NCI-H526 (cell line): ENCODE measurements around the gene IL12RB2.
A peak's percentile ranks its signal among the peaks of the same experiment; 100 is the strongest.

Source experiments
- DNase-seq, 2 experiments: peaks; one replicate each; lab custom pipeline; 2025; lab: John Stamatoyannopoulos, UW

Gene IL12RB2

DNA sequence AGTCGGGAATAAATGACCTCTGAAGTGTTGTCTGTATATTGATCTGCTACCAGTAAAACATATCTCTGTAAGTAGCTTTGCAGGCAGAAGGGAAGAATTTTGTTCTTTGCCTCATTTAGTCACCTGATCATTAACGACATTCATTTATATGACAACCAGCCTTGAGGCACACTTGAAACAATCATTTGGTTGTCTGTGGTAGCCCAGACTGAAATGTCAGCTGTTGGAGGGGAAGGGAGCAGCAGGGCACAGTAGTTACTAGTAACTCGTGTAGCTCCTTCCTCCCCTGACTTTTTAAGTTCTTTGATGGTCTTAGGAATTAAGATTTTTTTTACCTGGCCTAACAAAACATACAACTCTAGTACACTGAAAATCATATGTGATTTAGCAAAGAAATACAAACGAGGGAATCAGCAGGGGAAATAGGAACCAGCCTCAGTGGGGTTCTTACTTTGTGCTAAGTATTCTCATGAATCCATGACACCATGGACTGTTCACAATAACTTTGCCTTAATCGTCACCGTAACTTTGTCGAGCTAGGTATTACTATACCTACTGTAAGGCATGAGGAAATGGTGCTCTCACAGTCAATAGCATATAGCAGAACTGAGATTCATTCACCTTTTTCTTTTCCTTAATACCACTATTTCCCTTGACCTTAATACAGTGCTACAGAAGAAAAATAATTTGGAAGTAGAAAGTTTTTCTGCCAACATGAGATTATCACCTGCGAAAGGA, 6.4 kb downstream of the IL12RB2 start:
- DNase-seq: peak in 1 of 2 experiments; percentile 40

DNA sequence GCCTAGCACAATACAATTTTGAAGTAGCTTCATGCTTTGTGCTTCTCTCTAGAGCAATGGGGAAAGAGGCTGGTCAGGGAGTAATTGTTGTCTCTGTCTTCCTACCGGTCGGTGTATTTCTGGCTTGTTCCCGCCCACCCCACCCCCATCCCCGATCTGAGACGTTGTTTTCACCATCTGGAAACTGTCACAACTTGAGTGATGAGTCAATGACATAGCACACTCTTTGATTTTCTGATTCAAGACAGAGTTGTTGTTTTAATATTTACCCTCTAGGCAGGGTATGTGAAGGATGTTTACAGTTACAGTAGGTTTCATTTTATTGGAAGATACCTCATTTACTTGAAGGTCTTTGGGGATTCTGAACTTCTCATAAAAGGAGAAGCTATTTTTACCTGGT, 7.0 kb downstream of the IL12RB2 start:
- no peak for DNase-seq

DNA sequence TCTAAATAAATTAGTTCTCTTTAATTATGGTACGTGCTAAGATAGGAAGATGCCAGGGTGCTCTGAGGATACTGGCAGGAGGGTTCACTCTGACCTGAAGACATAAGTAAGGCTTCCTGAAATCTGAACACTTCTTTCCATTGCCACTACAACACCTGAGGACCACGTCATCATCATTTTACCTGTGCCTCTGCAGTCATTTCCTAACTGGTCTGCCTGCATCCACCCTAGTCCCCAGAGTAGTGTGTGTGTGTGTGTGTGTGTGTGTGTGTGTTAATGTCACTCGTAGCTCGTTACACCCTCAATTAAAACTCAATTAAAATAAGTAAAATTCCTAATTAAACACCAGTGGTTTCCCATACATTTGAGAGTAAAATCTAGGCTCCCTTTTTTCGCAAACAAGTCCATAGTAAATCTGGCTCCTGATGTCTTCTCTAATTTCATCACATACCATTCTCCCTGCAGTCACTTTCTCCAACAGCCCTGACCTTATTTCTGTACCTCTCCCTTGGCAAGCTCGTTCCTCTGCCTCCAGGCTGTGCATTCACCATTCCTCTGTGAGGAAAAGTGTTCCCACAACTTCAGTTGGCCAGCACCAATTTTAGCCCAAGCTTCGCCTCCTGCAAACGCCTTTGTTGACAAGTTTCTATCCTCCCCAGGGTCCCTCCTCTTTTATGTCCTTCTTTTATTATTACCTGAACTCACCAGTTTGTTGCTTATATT, 8.7 kb downstream of the IL12RB2 start:
- no peak for DNase-seq

DNA sequence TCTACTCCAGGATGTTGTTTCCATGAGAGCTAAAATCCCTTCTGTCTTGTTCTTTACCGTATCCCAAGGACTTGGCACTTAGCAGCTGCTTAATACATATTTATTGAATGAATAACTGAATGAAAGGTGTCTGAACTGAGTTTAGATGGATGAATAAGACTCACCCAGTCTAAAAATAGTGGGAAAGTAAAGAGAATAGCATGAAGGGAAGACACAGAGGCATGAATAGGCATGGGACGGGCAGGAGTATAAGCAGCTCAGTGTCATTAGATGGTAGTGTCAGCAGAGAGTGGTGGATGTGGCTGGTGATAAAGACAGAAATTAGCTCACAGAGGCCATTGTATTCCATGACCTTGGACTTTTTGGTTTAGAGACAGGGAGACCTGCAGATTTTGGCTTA, 9.2 kb downstream of the IL12RB2 start:
- no peak for DNase-seq

DNA sequence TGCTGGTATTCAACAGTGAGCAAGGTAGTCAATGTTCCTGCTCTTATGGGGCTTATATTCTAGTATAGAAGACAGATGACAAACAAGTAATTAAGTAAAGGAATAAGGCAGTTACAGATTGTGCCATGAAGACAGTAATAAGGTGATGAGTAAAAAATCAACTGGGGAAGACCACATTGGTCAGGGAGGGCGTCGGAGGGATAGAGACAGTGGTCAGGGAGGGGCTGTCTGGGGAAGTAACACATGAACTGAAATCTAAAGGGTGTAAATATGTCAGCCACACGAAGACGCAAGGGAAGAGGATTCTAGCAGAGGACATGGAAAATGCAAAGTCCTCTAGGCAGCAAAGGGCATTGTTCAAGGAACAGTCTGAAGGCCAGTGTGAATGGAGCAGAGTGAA, 10.1 kb downstream of the IL12RB2 start:
- DNase-seq: no peak

DNA sequence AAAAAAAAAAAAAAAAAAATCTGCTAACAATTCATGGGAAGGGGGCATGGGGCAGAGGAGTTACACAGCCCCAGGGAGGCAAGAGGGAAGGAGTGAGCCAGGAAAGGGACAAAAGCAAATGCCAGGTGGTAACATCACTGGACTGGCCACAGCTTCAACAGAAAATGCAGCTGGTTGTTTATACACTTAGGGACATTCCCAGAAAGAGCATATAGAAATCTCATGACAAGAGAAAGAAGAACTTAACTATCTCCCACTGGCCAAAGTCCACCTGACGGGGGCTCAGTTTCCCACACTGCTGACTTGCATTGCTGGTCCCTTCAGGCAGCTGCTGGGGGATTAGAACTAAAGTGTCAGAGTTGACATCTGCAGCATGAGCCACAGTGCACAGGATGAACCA, 14.8 kb downstream of the IL12RB2 start:
- no peak for DNase-seq

DNA sequence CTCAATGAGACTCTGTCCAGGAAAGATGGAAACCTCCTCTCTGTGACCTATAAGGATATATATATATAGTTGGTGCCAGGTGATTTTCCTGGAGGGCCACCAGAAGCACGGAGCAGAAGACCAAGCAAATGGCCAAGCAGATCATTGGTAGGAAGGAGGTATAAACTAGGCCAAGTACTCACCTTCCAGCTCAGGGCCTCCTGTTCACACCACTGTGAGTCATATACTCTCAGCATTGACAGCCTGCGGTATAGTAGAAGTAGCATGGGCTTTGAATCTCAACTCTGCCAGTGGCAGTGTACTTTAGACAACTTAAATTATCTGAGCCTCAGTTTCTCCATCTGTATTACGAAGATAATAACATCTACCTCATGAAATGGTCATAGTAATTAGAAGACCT, 15.4 kb downstream of the IL12RB2 start:
- no peak for DNase-seq

DNA sequence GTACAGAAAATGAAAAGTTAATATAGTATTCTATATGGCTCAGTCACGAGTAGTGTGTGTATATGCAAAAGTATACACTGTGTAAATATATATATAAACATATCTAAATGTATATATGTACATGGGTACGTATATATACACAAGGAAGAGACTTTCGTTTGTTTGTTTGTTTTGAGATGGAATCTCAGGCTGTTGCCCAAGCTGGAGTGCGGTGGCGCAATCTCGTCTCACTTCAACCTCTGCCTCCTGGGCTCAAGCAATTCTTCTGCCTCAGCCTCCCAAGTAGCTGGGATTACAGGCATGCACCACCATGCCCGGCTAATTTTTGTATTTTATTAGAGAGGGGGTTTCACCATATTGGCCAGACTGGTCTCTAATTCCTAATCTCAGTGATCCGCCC, 16.4 kb downstream of the IL12RB2 start:
- DNase-seq: no peak

DNA sequence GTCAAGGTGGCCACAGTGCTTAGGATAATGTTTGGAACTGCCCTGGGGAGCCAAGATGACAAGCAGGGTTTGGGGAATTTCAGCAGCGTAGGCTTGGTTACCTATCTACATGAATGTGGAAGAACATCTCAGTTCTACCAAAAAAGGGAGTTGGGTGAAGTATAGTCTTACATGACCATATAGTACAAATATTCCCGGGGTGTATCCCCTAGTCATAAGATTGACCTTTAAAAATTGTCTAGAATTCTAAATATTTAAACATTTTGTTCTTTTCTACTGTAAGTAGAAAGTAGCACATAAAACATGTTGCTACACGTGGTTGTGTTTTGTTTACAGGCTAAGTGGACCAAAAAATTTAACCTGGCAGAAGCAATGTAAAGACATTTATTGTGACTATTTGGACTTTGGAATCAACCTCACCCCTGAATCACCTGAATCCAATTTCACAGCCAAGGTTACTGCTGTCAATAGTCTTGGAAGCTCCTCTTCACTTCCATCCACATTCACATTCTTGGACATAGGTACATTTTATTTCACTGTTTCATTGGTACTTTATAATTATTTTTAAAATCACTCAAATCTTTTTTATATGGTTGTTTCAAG, 20.3 kb downstream of the IL12RB2 start:
- DNase-seq: no peak

DNA sequence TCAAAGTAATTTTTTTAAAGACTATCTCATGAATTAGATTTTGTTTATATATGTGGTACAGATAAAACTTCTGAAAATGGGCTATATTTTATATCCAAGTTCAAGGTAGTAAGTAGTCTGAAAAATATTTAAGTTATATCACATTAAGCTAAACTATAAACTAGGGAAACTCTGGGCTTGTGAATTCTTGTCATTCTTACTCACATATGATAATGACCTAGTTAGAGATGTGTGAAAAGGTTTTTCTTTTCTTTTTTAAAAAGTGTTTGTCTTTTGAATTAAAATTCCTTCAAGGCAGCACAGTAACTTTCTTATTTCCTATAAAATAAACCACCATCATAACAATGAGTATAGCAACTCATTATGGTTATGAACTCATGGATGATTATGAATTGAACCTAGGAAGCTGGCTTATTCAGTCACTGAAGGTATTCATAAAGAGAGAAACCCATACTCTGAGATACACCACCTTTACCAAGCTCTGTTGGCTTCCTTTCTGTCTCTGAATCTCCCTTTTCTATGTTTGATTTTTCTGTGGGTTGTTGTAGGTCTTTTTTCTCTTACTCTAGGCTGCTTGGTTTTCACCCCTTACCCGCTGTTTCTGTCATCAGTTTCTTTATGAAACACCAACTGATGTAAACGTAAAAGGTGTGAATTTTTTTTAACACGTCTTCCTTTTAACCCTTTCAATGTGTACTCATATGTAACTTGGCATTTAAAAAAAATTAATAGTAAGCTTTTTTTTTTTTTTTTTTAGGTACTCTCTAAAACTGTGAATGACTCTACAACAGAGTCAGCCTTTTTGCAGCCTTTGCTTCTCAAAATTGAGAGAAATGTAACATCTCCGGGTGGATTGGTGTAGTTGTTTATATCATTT, 25.2 kb downstream of the IL12RB2 start:
- DNase-seq: no peak

DNA sequence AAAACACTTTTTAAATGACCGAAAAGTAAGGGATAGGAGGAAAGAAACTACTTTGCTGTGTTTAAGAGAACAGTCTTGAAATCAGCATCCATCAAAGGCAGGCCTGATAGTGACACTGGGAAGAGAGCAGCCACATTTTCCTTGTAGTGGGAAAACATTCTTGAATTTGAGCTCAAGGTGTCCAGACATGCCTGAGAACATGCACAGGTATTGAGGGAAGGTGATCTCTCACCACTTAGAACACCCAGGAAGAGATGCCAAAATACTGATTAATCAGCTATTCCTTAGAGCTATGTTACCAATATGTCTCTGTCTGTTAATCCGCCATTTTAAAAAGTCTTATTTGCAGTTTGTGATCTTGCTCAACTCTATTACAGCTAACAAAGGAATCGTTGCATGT, 25.9 kb downstream of the IL12RB2 start:
- no peak for DNase-seq

DNA sequence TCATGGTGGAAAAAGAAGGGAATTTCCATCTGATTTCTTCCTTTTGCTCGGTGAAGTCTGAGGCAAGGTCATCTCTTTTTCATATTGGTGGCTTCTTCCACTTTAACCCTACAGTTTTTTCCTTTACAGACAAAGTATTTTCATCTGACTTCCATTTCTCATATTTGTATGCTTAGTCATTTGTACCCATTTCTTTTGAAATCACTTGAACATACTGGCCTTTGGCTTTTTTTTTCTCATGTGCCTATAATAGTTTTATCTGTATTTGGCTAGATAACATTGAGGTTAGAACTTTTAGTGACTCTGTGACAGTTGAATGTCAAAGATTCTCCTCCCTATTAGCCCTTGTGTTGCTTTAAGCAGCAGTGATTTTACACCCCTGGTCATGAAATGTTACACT, 27.7 kb downstream of the IL12RB2 start:
- DNase-seq: no peak

DNA sequence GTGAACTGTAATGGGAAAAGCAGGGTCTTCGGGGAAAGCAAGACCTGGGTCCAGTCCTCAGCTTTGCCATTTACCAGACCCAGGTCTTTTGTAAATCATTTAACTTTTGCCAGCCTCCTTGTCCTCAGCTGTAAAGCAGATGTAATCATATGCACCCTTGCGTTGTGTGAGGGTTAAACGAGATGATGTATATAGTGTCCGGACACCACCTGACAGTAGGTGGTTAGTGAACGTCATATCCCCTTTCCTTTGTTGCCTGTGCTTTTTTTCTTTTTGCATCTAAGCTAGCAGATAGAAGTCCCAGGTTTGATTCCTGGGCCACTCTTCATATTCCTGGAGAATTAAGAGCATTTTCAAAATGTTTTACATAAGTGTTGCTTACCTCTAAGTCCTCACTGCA, 28.5 kb downstream of the IL12RB2 start:
- no peak for DNase-seq

DNA sequence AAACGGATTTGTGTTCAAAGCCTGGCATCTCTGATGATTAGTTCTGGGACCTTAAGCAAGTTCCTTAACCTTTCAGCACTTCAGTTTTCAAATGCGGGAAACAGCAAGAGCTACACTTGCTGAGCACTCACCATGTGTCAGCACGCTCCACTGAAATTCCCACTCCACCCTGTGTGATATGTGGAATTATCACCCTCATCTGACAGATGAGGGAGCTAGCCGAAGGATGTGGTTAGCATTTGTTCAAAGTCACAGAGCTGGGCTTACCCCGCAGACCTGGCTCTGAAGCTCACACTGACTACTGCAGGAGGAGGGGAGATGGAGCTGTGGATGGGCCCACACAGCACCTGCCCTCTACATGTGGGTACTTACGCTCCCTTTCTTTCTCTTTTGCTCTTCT, 29.1 kb downstream of the IL12RB2 start:
- no peak for DNase-seq

DNA sequence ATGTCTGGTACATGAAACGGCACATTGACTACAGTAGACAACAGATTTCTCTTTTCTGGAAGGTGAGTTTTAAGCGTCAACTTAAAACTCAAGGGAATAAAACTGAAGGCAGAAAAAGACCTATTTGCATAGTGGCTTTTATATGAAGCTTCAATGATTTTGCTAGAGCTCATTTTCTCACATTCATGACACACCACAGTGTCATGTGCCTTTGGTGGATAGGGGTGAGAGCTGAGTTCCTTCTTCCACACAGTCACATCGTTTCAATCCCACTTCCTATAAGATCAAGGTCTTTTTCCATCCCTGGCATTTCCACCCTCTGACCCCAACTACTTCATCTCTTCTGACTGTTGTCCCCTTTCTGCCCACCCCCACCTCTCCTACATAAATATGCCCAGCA, 31.0 kb downstream of the IL12RB2 start:
- peak in 1 of 2 experiments; percentile 54 for DNase-seq

DNA sequence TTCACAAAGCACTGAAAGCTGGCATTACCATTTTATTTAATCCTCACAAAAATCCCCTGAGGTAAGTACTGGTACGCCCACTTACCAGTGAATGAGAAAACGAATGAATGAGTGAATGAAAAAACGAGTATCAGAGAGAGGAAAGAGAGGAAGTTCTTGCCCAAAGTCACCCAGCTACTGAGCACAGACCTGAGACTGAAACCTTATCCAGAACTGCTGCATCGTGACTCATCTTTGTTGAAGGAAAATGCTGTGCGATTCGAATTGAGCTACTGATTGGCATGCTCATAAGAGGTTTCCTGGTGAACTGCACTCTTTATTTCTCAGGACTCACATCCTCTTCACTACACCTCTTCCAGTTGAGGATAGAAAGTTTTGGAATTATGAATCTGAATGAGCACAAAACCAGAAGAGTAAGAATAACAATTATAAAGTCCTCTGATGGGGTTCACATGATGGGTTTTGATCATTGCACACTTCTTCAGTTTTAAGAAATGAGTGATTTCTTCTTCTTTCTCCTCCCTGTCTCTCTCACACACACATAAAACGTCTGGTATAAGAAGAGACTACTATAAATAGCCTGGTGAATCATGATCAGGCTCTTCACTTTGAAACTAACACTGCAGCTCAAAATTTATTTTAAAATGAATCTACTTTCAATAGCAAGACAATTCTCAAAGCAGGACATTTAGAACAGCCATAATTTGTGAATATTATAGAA, 32.1 kb downstream of the IL12RB2 start:
- no peak for DNase-seq

DNA sequence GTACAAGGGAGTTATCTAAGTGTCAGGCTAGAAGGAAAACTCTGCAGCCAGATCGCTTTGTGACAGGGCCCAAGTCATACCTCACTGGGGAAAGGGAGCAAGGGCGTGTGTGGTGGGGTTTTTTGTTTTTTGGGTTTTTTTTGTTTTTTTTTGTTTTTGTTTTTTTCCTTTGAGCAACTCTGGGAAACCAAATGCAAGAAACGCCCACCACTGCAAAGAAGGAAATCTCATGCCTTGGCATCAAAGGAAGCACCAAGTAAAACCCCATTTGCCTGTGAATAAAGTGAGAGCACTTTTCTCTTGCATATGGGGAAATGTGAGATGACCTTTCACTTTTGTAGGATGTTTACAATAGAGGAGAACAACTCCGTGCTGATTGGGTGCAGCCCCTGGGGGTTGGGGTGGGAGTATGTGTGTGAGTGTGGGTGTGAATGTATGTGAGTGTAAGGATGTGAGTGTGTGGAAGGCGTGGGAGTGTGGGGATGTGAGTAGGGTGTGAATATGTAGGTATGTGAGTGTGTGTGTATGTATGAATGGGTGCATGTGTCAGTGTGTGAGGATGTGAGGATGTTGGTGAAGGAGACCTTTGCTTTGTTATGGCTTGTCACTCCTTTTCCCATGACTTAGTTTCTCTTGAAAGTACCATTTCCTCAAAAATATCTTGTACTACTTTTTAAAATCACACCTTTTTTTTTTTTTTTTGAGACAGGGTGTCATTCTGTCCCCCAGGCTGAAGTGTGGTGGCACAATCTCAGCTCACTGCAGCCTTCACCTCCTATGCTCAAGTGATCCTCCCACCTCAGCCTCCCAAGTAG, 34.6 kb downstream of the IL12RB2 start:
- DNase-seq: no peak

DNA sequence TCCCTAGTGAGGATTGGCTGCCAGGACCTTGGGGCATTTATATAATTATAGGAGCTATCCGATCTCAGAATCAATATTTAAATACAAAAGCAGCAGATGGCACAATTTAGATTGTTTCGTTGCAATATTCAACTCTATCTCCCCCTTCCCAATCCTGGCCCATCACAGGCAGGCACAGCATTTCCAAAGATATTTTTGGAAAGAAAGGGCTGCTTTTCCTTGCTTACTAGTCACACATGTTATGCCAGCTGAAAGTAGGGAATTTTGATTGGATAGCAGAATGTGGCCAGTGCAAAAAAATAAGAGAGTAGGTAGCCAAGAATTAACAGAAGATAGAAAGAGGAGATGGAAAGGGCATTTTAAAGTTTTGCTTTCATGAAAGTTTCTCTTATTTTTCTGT, 37.9 kb downstream of the IL12RB2 start:
- no peak for DNase-seq

DNA sequence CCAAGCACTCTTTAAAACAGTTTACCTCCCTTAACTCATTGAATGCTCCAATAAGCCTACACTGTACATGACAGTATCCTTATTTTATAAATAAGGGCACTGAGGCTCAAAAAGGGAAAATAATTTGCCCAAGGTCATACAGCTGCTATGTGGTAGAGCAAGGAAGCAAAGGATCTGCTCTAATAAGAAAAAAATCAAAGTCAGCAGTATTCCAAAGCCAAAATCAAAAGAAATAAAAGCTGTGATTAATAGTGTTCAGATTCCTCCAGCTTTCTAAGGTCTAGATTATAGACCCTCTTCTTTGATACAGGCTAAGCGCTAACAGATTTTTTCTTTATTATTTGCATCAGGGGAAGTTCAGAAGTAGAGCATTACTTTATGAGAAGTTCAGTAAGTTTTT, 39.3 kb downstream of the IL12RB2 start:
- no peak for DNase-seq

DNA sequence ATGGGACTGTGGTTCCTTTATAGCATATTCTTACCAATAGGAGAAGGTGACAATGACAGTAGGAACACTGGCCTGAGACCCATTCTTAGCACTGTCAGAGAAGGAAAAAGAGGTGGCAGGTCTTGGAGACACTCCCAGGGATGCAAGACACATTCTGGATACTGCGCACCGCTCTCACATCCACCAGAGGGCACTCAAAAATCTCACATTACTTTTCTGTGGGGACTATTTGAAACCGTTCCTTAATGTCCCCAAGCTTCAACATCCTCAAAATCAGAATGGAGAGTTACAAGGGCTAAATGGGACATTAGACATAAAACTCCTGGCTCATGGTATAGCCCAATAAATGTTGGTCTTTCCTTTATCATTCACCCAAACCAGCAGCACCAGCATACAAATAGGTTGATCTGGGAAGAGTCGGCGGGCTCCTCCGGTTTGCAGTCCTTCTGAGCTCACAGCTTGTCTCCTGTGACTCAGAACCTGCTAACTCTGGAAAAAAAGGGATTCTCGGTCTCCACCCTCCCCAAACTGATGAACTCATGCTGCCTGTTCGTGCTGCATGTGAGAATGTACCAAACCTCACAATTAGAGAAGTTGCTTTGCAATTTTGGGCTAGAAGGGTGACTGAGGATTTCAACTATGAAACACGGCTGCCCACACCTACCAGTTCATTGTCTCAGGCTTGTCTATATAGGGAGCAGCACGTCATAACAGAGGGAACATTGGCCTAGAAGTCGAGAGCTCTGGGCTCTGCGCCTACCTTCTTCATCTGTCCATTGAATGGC, 40.2 kb downstream of the IL12RB2 start:
- DNase-seq: peak; percentile 55 to 78
